Measurements from ENCODE around the gene AGR2.

GRCh38 chr7:16786257-16786656 is 18.5 kb downstream of the AGR2 start:
- TF ChIP-seq, protein P1, sequence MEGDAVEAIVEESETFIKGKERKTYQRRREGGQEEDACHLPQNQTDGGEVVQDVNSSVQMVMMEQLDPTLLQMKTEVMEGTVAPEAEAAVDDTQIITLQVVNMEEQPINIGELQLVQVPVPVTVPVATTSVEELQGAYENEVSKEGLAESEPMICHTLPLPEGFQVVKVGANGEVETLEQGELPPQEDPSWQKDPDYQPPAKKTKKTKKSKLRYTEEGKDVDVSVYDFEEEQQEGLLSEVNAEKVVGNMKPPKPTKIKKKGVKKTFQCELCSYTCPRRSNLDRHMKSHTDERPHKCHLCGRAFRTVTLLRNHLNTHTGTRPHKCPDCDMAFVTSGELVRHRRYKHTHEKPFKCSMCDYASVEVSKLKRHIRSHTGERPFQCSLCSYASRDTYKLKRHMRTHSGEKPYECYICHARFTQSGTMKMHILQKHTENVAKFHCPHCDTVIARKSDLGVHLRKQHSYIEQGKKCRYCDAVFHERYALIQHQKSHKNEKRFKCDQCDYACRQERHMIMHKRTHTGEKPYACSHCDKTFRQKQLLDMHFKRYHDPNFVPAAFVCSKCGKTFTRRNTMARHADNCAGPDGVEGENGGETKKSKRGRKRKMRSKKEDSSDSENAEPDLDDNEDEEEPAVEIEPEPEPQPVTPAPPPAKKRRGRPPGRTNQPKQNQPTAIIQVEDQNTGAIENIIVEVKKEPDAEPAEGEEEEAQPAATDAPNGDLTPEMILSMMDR (IDR thresholded peaks at IDR 0.05; ENCODE audit: low read length) = no peak
- no peak for TF ChIP-seq EZH2 (IDR thresholded peaks at IDR 0.05; ENCODE audit: borderline replicate concordance, low read length)
